ENCODE data around the gene FBXO39.

DNA sequence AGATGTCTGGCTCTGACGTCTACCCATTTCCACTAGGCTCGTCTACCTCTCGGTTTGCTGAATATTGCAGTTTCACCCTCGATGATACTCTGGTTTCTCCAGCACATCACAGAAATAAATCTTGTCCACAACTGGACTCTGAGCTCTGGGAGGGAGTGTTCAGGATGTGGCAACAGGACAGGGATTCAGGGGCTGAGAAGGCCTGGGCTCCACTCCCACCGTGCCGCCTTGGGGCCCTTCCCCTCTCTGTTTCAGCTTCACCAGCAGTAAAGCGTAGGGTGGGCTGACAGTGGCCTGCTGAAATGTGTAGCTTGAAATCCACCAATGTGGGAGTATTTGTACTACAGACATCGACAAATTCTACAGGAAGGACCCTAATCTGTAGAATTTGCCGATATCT is 35.5 kb downstream of the FBXO39 start:
- TF ChIP-seq, protein P1, sequence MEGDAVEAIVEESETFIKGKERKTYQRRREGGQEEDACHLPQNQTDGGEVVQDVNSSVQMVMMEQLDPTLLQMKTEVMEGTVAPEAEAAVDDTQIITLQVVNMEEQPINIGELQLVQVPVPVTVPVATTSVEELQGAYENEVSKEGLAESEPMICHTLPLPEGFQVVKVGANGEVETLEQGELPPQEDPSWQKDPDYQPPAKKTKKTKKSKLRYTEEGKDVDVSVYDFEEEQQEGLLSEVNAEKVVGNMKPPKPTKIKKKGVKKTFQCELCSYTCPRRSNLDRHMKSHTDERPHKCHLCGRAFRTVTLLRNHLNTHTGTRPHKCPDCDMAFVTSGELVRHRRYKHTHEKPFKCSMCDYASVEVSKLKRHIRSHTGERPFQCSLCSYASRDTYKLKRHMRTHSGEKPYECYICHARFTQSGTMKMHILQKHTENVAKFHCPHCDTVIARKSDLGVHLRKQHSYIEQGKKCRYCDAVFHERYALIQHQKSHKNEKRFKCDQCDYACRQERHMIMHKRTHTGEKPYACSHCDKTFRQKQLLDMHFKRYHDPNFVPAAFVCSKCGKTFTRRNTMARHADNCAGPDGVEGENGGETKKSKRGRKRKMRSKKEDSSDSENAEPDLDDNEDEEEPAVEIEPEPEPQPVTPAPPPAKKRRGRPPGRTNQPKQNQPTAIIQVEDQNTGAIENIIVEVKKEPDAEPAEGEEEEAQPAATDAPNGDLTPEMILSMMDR (IDR thresholded peaks at IDR 0.05) = no peak
- no peak for TF ChIP-seq POLR2A (IDR thresholded peaks at IDR 0.05)
